Rectal smooth muscle tissue (tissue), 1 donor: ENCODE data around the gene KRT8.

Experiments
- H3K27ac ChIP-seq: one replicate; pipeline ENCODE4 v1.7.0; 2013; ENCODE audit warnings: low read depth, low read length, inconsistent platforms
- H3K27me3 ChIP-seq: one replicate; pipeline ENCODE4 v1.7.0; 2013; ENCODE audit warnings: low read length; ENCODE audit not compliant: control insufficient read depth, insufficient read depth
- H3K36me3 ChIP-seq: one replicate; pipeline ENCODE4 v1.7.0; 2013; ENCODE audit warnings: low read length; ENCODE audit not compliant: control insufficient read depth, insufficient read depth
- H3K4me1 ChIP-seq: one replicate; pipeline ENCODE4 v1.7.0; 2013; ENCODE audit warnings: low read length; ENCODE audit not compliant: control insufficient read depth, insufficient read depth
- H3K4me3 ChIP-seq: one replicate; pipeline ENCODE4 v1.7.0; 2013; ENCODE audit warnings: low read length
- H3K9ac ChIP-seq: one replicate; pipeline ENCODE4 v1.7.0; 2013; ENCODE audit warnings: low read length

KRT8 gene

GRCh38 chr12:52920937-52921336 lies 16.1 kb upstream of the KRT8 start:
- no peaks in the 10 kb centered on the region for H3K4me1 ChIP-seq
- no peaks in the 10 kb centered on the region for H3K36me3 ChIP-seq
- H3K9ac ChIP-seq = no peak overlapping the region
- H3K27me3 ChIP-seq = no peaks in the 10 kb centered on the region
- H3K27ac ChIP-seq = no peak overlapping the region
- H3K4me3 ChIP-seq = no peak overlapping the region

- Histone ChIP-seq H3K4me1 (no peaks in the 10 kb centered on the region), H3K9ac (no peak overlapping the region), H3K27me3 (no peaks in the 10 kb centered on the region), H3K27ac (no peak overlapping the region), H3K36me3 (no peaks in the 10 kb centered on the region), H3K4me3 (no peak overlapping the region)
Observed at GRCh38 chr12:52918784-52919183, 13.9 kb upstream of the KRT8 start.

GRCh38 chr12:52918351-52918750 lies 13.5 kb upstream of the KRT8 start:
- no peak overlapping the region for H3K9ac ChIP-seq
- no peaks in the 10 kb centered on the region for H3K27me3 ChIP-seq
- no peaks in the 10 kb centered on the region for H3K36me3 ChIP-seq
- no peak overlapping the region for H3K4me3 ChIP-seq
- H3K27ac ChIP-seq = no peak overlapping the region
- no peaks in the 10 kb centered on the region for H3K4me1 ChIP-seq

- no peaks in the 10 kb centered on the region for H3K36me3 ChIP-seq
- no peaks in the 10 kb centered on the region for H3K4me1 ChIP-seq
- H3K27ac ChIP-seq = no peak overlapping the region
- H3K27me3 ChIP-seq = no peaks in the 10 kb centered on the region
- H3K9ac ChIP-seq = no peak overlapping the region
- H3K4me3 ChIP-seq = no peak overlapping the region
Observed at GRCh38 chr12:52917800-52918199, 12.9 kb upstream of the KRT8 start.

GRCh38 chr12:52916216-52916615 lies 11.3 kb upstream of the KRT8 start:
- Histone ChIP-seq H3K36me3 (no peaks in the 10 kb centered on the region), H3K9ac (no peak overlapping the region), H3K4me1 (no peaks in the 10 kb centered on the region), H3K27ac (no peak overlapping the region), H3K4me3 (no peak overlapping the region), H3K27me3 (no peaks in the 10 kb centered on the region)

- Histone ChIP-seq H3K4me3 (no peak overlapping the region), H3K4me1 (no peaks in the 10 kb centered on the region), H3K27me3 (no peaks in the 10 kb centered on the region), H3K9ac (no peak overlapping the region), H3K36me3 (no peaks in the 10 kb centered on the region), H3K27ac (no peak overlapping the region)
Observed at GRCh38 chr12:52915637-52916036, 10.8 kb upstream of the KRT8 start.

- Histone ChIP-seq H3K4me3 (no peak overlapping the region), H3K36me3 (no peaks in the 10 kb centered on the region), H3K9ac (no peak overlapping the region), H3K4me1 (no peaks in the 10 kb centered on the region), H3K27me3 (no peaks in the 10 kb centered on the region), H3K27ac (no peak overlapping the region)
Observed at GRCh38 chr12:52914576-52915121, 9.8 kb upstream of the KRT8 start.

- Histone ChIP-seq H3K27ac (no peak overlapping the region), H3K27me3 (no peaks in the 10 kb centered on the region), H3K4me3 (no peak overlapping the region), H3K36me3 (no peaks in the 10 kb centered on the region), H3K4me1 (no peaks in the 10 kb centered on the region), H3K9ac (no peak overlapping the region)
Observed at GRCh38 chr12:52913431-52913821, 8.6 kb upstream of the KRT8 start.

- H3K9ac ChIP-seq = no peak overlapping the region
- H3K27ac ChIP-seq = no peak overlapping the region
Observed at GRCh38 chr12:52912711-52913430, 8.0 kb upstream of the KRT8 start.

GRCh38 chr12:52910248-52910883 lies 5.5 kb upstream of the KRT8 start:
- Histone ChIP-seq H3K4me1 (no peaks in the 10 kb centered on the region), H3K27me3 (no peaks in the 10 kb centered on the region), H3K27ac (no peak overlapping the region), H3K4me3 (no peak overlapping the region), H3K36me3 (no peaks in the 10 kb centered on the region), H3K9ac (no peak overlapping the region)

More at GRCh38 chr12:52912711-52913430, 8.0 kb upstream of the KRT8 start:
- Histone ChIP-seq H3K36me3 (no peaks in the 10 kb centered on the region), H3K27me3 (no peaks in the 10 kb centered on the region), H3K4me3 (no peak overlapping the region), H3K4me1 (no peaks in the 10 kb centered on the region)

GRCh38 chr12:52909796-52910195 lies 4.9 kb upstream of the KRT8 start:
- no peak overlapping the region for H3K9ac ChIP-seq
- no peaks in the 10 kb centered on the region for H3K4me1 ChIP-seq
- no peak overlapping the region for H3K4me3 ChIP-seq
- no peaks in the 10 kb centered on the region for H3K36me3 ChIP-seq
- no peaks in the 10 kb centered on the region for H3K27me3 ChIP-seq
- H3K27ac ChIP-seq = no peak overlapping the region

- no peak overlapping the region for H3K27ac ChIP-seq
- H3K27me3 ChIP-seq = no peaks in the 10 kb centered on the region
- no peak overlapping the region for H3K9ac ChIP-seq
- no peaks in the 10 kb centered on the region for H3K36me3 ChIP-seq
- H3K4me1 ChIP-seq = no peaks in the 10 kb centered on the region
- no peak overlapping the region for H3K4me3 ChIP-seq
Observed at GRCh38 chr12:52909331-52909730, 4.5 kb upstream of the KRT8 start.
